Neural cell (in vitro differentiated cells): ENCODE results near the gene ZFYVE26. TPM values are rescaled to one million over a fixed set of nuclear protein-coding genes. Genes with fewer than 3 reads are reported as not detected.

Experiments
- H2AFZ ChIP-seq: fragments of 200-600, 300-800 bp; sonication (generic), shearing (Covaris generic); 2 replicates; pipeline ENCODE4 v1.6.0; 2014; ENCODE audit warnings: low read depth, mild to moderate bottlenecking, antibody characterized with exemption, low read length, moderate library complexity
- H3F3A ChIP-seq: fragments of 200-600 bp; shearing (Covaris generic); 2 replicates; pipeline ENCODE4 v1.6.1; 2016; ENCODE audit warnings: mild to moderate bottlenecking, moderate library complexity, mixed read lengths, antibody characterized with exemption, low read length; ENCODE audit not compliant: insufficient read depth, poor library complexity, severe bottlenecking
- H3K27ac ChIP-seq: fragments of 200-600, 300-800 bp; sonication (generic), shearing (Covaris generic); 2 replicates; pipeline ENCODE4 v1.5.1; 2014; ENCODE audit warnings: mild to moderate bottlenecking, low read length, moderate library complexity
- H3K27me3 ChIP-seq: fragments of 300-800, 200-600 bp; sonication (generic), shearing (Covaris generic); 2 replicates; pipeline ENCODE4 v1.6.0; 2014; ENCODE audit warnings: mild to moderate bottlenecking, low read depth, low read length, moderate library complexity; ENCODE audit not compliant: insufficient read depth
- H3K36me3 ChIP-seq: fragments of 300-800, 200-600 bp; sonication (generic), shearing (Covaris generic); 2 replicates; pipeline ENCODE4 v1.5.1; 2014; ENCODE audit warnings: mild to moderate bottlenecking, antibody characterized with exemption, low read length, moderate library complexity; ENCODE audit not compliant: insufficient read depth
- H3K4me2 ChIP-seq: fragments of 300-800, 200-600 bp; sonication (generic), shearing (Covaris generic); 2 replicates; pipeline ENCODE4 v1.6.0; 2014; ENCODE audit warnings: mild to moderate bottlenecking, low read length
- H3K4me3 ChIP-seq: fragments of 300-800, 200-600 bp; sonication (generic), shearing (Covaris generic); 2 replicates; pipeline ENCODE4 v1.5.1; 2014; ENCODE audit warnings: mild to moderate bottlenecking, low read length, moderate library complexity
- H3K79me2 ChIP-seq: fragments of 200-600 bp; shearing (Covaris generic); replicated peaks from 2 replicates; pipeline ENCODE4 v1.6.0; 2014; ENCODE audit warnings: mild to moderate bottlenecking, low read length, moderate library complexity; ENCODE audit not compliant: insufficient read depth
- H3K9ac ChIP-seq: fragments of 300-800, 200-600 bp; sonication (generic), shearing (Covaris generic); 2 replicates; pipeline ENCODE4 v1.6.1; 2016; ENCODE audit warnings: mild to moderate bottlenecking, low read length, mixed read lengths
- H3K9me2 ChIP-seq: fragments of 200-600 bp; shearing (Covaris generic); 2 replicates; pipeline ENCODE4 v1.6.1; 2016; ENCODE audit warnings: mild to moderate bottlenecking, low read length, mixed read lengths; ENCODE audit not compliant: insufficient read depth
- H3K9me3 ChIP-seq: fragments of 200-600, 300-800 bp; sonication (generic), shearing (Covaris generic); 2 replicates; pipeline ENCODE4 v1.6.1; 2016; ENCODE audit warnings: mild to moderate bottlenecking, mixed run types, low read length, moderate library complexity, mixed read lengths
- H4K20me1 ChIP-seq: fragments of 200-600 bp; shearing (Covaris generic); 2 replicates; pipeline ENCODE4 v1.6.1; 2016; ENCODE audit warnings: mild to moderate bottlenecking, mixed run types; ENCODE audit not compliant: insufficient read depth
- EP300 ChIP-seq: fragments of 450-650 bp; conservative IDR thresholded peaks from 2 replicates; pipeline ENCODE4 v1.6.1; 2014; ENCODE audit warnings: antibody characterized with exemption, mild to moderate bottlenecking, moderate library complexity; ENCODE audit not compliant: poor library complexity, severe bottlenecking
- EZH2 ChIP-seq: fragments of 200-600, 300-800 bp; shearing (Covaris generic), sonication (generic); IDR thresholded peaks from 2 replicates; pipeline ENCODE4 v1.6.1; 2014; ENCODE audit warnings: antibody characterized with exemption, low read length, borderline replicate concordance, mild to moderate bottlenecking; ENCODE audit not compliant: insufficient read depth, poor library complexity, severe bottlenecking
- MXI1 ChIP-seq: fragments of 450-650 bp; conservative IDR thresholded peaks from 2 replicates; pipeline ENCODE4 v1.6.1; 2014; ENCODE audit warnings: antibody characterized with exemption, mild to moderate bottlenecking; ENCODE audit not compliant: poor library complexity, severe bottlenecking
- POLR2AphosphoS5 ChIP-seq: IDR thresholded peaks from 2 replicates; pipeline ENCODE4 v1.6.1; 2012
- RAD21 ChIP-seq: fragments of 450-650 bp; conservative IDR thresholded peaks from 2 replicates; pipeline ENCODE4 v1.6.1; 2014; ENCODE audit warnings: antibody characterized with exemption, mild to moderate bottlenecking, moderate library complexity
- SMC3 ChIP-seq: fragments of 450-650 bp; conservative IDR thresholded peaks from 2 replicates; pipeline ENCODE4 v1.6.1; 2014; ENCODE audit warnings: antibody characterized with exemption, mild to moderate bottlenecking, moderate library complexity; ENCODE audit not compliant: poor library complexity
- TAF1 ChIP-seq: IDR thresholded peaks from 2 replicates; pipeline ENCODE4 v1.6.1; 2012; ENCODE audit warnings: low read depth
- polyA plus RNA-seq: library from polyadenylated mRNA; depleted of rRNA; stranded (reverse); fragments of >200 nt; gene quantifications from 2 replicates; pipeline ENCODE4 v1.2.3, GENCODE V29; 2014
- TF ChIP-seq, protein P1 (sequence below): IDR thresholded peaks from 2 replicates; pipeline ENCODE4 v1.6.1; 2012; ENCODE audit warnings: borderline replicate concordance
- TF ChIP-seq, protein P2 (sequence below): fragments of 450-650 bp; IDR thresholded peaks from 2 replicates; pipeline ENCODE4 v1.5.1; 2014; ENCODE audit warnings: antibody characterized with exemption, mild to moderate bottlenecking, moderate library complexity; ENCODE audit not compliant: poor library complexity, severe bottlenecking

ZFYVE26 gene
- polyA plus RNA-seq, 1 donor from 2014 or later, result 8.5 TPM

DNA sequence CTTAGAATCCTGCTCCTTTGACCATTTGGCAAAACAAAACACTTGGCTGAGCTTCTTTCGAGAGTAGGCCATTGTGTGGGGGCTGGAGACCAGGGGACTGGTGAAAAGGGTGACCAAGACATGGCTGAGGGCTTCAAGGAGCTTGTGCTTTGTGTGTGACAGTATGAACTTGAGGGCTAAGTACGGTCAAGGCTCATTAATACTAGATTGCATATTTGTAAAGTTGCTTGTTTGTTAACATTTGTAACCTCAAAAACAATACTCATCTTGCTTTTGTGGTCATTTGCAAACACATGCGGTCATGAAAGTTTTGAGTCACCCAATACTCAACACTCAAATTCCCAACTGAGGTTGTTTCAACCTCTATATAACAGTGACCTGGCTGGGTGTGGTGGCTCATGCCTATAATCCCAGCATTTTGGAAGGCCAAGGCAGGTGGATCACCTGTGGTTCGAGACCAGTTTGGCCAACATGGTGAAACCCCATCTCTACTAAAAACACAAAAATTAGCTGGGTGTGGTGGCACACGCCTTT, 42.5 kb downstream of the ZFYVE26 start:
- Histone ChIP-seq H3K9me2 (no peaks in the 10 kb centered on the region), H3K9ac (no peak overlapping the region), H3F3A (no peaks in the 10 kb centered on the region), H3K4me3 (no peak overlapping the region), H3K36me3 (peaks cover 15% of the 10 kb centered on the region), H3K9me3 (no peaks in the 10 kb centered on the region), H2AFZ (no peak overlapping the region), H3K27ac (no peak overlapping the region), H4K20me1 (no peaks in the 10 kb centered on the region), H3K27me3 (no peaks in the 10 kb centered on the region), H3K79me2 (no peaks in the 10 kb centered on the region), H3K4me2 (no peak overlapping the region)
- TF ChIP-seq MXI1 (no peak), RAD21 (no peak), EP300 (no peak), POLR2AphosphoS5 (no peak), EZH2 (no peak), SMC3 (no peak), TAF1 (no peak)
- TF ChIP-seq, protein P1, sequence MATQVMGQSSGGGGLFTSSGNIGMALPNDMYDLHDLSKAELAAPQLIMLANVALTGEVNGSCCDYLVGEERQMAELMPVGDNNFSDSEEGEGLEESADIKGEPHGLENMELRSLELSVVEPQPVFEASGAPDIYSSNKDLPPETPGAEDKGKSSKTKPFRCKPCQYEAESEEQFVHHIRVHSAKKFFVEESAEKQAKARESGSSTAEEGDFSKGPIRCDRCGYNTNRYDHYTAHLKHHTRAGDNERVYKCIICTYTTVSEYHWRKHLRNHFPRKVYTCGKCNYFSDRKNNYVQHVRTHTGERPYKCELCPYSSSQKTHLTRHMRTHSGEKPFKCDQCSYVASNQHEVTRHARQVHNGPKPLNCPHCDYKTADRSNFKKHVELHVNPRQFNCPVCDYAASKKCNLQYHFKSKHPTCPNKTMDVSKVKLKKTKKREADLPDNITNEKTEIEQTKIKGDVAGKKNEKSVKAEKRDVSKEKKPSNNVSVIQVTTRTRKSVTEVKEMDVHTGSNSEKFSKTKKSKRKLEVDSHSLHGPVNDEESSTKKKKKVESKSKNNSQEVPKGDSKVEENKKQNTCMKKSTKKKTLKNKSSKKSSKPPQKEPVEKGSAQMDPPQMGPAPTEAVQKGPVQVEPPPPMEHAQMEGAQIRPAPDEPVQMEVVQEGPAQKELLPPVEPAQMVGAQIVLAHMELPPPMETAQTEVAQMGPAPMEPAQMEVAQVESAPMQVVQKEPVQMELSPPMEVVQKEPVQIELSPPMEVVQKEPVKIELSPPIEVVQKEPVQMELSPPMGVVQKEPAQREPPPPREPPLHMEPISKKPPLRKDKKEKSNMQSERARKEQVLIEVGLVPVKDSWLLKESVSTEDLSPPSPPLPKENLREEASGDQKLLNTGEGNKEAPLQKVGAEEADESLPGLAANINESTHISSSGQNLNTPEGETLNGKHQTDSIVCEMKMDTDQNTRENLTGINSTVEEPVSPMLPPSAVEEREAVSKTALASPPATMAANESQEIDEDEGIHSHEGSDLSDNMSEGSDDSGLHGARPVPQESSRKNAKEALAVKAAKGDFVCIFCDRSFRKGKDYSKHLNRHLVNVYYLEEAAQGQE, result no peak
- TF ChIP-seq, protein P2, sequence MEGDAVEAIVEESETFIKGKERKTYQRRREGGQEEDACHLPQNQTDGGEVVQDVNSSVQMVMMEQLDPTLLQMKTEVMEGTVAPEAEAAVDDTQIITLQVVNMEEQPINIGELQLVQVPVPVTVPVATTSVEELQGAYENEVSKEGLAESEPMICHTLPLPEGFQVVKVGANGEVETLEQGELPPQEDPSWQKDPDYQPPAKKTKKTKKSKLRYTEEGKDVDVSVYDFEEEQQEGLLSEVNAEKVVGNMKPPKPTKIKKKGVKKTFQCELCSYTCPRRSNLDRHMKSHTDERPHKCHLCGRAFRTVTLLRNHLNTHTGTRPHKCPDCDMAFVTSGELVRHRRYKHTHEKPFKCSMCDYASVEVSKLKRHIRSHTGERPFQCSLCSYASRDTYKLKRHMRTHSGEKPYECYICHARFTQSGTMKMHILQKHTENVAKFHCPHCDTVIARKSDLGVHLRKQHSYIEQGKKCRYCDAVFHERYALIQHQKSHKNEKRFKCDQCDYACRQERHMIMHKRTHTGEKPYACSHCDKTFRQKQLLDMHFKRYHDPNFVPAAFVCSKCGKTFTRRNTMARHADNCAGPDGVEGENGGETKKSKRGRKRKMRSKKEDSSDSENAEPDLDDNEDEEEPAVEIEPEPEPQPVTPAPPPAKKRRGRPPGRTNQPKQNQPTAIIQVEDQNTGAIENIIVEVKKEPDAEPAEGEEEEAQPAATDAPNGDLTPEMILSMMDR, result no peak

DNA sequence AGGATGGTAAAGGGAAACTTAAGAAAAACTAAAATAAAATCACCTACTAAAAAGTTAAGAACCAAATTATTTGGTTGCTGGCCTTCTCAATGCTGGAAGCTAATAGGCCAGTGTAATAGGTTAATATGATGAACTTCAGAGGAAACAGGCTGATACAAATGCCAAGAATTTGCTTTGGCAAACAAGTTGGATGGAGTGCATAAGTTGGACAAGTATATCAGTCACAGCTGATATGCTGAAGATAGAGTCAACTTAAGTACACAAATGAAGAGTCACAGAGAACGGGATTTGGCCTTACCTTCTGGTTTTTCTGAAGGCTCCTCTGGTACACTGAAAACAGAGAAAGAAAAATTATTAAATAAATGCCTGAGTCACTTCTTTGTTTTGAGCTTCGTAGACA, 48.2 kb downstream of the ZFYVE26 start:
- Histone ChIP-seq H3F3A (no peaks in the 10 kb centered on the region), H3K9me2 (no peaks in the 10 kb centered on the region), H3K27me3 (no peaks in the 10 kb centered on the region), H4K20me1 (no peaks in the 10 kb centered on the region), H3K36me3 (peaks cover 17% of the 10 kb centered on the region), H3K79me2 (no peaks in the 10 kb centered on the region), H3K9ac (no peak overlapping the region), H3K27ac (no peak overlapping the region), H3K4me3 (no peak overlapping the region), H3K9me3 (no peaks in the 10 kb centered on the region), H3K4me2 (no peak overlapping the region), H2AFZ (no peak overlapping the region)
- TF ChIP-seq MXI1, result no peak
- TF ChIP-seq, protein P1, result no peak
- no peak for TF ChIP-seq RAD21
- TF ChIP-seq SMC3, result no peak
- no peak for TF ChIP-seq EP300
- TF ChIP-seq, protein P2, result no peak
- no peak for TF ChIP-seq POLR2AphosphoS5
- no peak for TF ChIP-seq TAF1
- TF ChIP-seq EZH2, result no peak
